GM12874 (cell line): Measurements from ENCODE around the gene MID1.

Source experiments
- TF ChIP-seq, protein P1 (sequence below): IDR thresholded peaks from 2 replicates; pipeline ENCODE4 v1.5.1; 2011; ENCODE audit warnings: low read depth, mild to moderate bottlenecking, control low read depth, low read length, moderate library complexity; ENCODE audit not compliant: insufficient read depth

Gene MID1

DNA sequence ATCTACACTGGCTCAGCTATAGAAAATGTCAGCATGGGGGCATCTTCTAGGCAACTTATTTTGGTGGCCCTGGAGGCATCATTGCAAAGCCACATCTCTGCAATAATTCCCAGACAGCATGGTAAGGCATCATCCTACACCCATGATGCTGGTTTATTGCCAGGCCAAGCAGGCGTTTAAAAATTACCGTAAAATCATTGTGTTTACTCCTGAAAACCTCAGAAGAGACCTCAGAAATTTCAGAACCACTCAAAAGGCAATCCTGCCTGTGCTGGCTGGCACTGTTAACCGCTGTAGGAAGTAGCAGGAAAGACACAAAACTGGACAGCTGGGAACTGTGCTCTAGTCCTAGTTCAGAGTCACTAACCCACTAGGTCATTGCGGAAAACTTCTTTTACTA lies 63.2 kb downstream of the MID1 start:
- TF ChIP-seq, protein P1, sequence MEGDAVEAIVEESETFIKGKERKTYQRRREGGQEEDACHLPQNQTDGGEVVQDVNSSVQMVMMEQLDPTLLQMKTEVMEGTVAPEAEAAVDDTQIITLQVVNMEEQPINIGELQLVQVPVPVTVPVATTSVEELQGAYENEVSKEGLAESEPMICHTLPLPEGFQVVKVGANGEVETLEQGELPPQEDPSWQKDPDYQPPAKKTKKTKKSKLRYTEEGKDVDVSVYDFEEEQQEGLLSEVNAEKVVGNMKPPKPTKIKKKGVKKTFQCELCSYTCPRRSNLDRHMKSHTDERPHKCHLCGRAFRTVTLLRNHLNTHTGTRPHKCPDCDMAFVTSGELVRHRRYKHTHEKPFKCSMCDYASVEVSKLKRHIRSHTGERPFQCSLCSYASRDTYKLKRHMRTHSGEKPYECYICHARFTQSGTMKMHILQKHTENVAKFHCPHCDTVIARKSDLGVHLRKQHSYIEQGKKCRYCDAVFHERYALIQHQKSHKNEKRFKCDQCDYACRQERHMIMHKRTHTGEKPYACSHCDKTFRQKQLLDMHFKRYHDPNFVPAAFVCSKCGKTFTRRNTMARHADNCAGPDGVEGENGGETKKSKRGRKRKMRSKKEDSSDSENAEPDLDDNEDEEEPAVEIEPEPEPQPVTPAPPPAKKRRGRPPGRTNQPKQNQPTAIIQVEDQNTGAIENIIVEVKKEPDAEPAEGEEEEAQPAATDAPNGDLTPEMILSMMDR = no peak

DNA sequence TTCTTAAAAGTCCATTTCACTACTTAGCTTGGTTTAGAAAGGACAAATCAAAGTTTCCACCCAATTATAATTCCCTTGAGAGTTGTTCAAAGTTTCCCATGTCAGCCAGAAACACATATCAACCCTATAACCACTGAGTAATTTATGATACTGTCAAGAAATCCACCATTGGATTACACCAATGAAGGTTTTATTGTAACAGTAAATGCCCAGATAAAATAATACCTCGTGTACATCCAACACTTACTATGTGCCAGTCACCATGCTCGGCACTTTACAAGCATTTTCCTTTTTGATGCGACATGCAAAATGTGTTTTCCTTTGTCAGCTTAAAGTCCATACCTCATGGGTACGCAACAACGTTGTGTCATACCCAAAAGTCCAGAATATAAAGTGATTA lies 64.0 kb downstream of the MID1 start:
- TF ChIP-seq, protein P1 = no peak

DNA sequence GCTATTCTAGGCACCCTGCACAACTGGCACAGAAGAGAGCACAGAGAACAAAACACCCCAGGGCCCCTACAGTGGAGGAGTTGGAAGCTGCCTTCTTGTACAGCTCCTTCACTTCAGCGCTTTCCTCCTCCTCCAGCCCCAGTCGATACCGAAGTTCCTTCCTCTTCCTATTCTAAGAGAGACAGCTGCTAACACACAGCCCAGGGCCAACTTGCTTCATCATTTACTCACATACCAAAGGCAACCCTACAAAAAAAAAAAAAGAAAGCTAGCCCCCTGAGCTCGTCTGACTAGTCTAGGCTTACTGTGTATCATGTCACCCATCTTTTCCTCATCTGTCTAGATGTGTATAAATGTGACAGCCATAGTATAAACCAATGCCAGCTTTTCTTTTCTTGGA lies 64.5 kb downstream of the MID1 start:
- TF ChIP-seq, protein P1 = no peak

DNA sequence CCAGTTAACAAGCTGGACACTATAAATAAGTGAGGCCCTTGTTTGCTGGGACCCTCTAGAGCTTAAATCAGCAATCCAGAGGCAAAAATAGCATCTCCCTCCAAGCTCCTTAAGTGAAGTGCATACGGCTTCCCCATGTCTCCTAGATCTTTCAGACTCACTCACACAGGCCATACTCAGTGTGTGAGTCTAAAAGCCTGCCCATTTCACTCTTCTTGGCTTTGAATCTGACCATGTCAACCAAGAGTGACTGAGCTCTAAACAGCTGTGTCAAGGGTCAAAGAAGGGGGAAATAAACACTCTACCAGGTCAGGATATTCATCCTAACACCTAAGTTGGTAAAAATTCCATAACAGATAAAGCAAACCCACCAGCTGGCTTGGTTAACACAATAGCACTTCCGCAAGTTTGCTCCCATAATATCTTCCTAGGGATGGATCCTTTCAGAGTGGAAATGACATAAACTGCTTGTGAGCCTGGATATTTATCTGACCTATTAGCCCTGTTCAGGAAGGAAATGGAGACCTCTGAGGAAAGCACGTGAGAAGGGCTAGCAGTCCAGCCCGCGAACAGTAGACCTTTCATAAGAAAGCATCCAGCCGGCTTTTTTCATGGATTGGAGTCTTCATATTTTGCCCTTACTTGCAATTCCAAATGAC lies 65.6 kb downstream of the MID1 start:
- TF ChIP-seq, protein P1 = no peak

DNA sequence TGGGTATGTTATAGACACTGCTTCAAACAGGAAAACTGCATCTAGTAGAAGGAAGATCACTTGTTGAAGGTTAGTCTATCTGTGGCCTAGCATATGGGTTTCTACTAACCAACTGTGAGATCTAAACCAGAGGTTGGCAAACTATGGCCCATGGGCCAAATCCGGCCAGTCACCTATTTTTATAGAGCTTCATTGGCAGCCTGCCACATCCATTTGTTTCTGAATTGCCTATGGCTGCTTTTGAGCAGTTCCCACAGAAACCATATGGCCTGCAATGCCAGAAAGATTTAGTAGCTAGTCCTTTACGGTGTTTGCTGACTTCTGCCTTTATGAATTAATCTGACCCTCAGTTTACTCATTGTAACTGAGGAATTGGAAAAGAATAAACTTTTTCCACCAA lies 71.1 kb downstream of the MID1 start:
- TF ChIP-seq, protein P1 = no peak

DNA sequence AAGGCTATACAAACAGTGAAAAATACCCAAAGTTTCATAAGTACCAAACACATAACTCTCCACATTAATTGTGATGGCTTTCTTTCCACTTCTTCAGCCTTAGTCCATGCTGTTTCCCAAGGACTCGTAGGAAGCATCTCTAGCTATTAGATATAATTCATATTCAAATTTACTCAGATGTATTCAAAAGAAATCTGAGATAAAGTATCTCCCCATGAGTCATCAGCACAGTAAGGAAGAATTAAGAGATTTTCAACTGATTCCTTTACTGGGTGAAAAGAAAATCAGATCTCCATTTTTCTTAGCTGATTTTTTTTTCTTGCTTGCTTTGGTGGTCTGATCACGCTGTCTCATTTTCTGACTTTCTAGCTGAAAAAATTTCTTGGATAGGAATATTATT lies 71.7 kb downstream of the MID1 start:
- TF ChIP-seq, protein P1 = no peak

DNA sequence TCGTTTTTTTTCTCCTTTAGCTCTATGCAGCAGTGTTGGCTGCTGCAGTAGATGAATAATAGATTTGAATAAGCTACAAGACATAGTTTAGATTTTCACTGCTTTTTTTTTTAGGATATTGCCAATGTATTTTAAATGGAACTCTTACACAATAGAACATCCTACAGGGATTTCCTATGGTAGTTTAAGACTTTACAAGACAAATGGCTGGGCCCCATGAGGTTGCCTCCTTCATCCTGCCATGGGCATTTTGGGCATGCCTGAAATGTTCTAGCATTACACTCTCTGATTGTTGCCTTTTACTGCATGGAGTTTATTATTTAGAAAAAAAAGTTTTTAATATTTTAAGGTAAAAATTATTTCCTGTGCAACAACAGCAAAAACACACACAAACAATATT lies 74.5 kb downstream of the MID1 start:
- TF ChIP-seq, protein P1 = no peak
